Measurements from ENCODE around the gene SLC25A40. TPM values are rescaled to one million over a fixed set of nuclear protein-coding genes. Genes with fewer than 3 reads are reported as not detected.
"Not testable (repeated sequence)": the region's sequence is repeated elsewhere in the genome, so short reads cannot be mapped to it uniquely, and the experiment has no call there.

SLC25A40 gene
- total and polyA plus RNA-seq, 8 donors: 23.1 to 47.8 (median 36.0) TPM

DNA sequence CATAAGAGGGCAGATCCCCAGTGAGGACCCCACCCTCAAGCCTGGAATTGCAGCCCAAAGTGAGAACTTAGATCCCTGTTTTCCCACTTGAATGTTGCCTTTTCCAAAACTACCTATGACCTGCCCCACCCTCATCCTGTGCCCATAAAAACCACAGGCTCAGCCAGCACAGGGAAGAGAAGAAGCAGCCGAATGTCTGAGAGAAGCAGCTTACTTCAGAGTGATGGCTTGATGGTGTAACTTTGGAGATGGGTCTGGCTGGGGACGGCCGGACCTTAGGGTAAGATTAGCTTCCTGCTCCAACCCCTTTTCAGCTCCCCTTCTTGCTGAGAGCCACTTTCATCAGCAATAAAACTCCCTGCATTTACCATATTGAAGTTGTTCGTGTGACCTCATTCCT lies 5.7 kb downstream of the SLC25A40 start:
- no peak for DNase-seq
- Histone ChIP-seq H3K4me3 (no peak overlapping the region), H3K36me3 (peaks cover 0 to 16% of the 10 kb centered on the region in 2 donors), H3K4me1 (peaks cover 0 to 30% of the 10 kb centered on the region in 2 donors), H3K27me3 (no peaks in the 10 kb centered on the region), H3K9me3 (peaks cover 0 to 31% of the 10 kb centered on the region in 2 donors), H3K27ac (no peak overlapping the region)
- intact Hi-C loops (cut with DNase I): no loop called here
- no peak for TF ChIP-seq CTCF (IDR thresholded peaks at IDR 0.05)
- no peak for ATAC-seq

- ATAC-seq; H3K27ac ChIP-seq; H3K27me3 ChIP-seq; DNase-seq; intact Hi-C loops (cut with DNase I); H3K4me3 ChIP-seq: not testable (repeated sequence)
- Histone ChIP-seq H3K36me3 (peaks cover 0 to 19% of the 10 kb centered on the region in 2 donors), H3K4me1 (peaks cover 0 to 14% of the 10 kb centered on the region in 2 donors), H3K9me3 (peaks cover 0 to 29% of the 10 kb centered on the region in 2 donors)
These were observed 9.6 kb downstream of the SLC25A40 start for GRCh38 chr7:87866533-87866932.

DNA sequence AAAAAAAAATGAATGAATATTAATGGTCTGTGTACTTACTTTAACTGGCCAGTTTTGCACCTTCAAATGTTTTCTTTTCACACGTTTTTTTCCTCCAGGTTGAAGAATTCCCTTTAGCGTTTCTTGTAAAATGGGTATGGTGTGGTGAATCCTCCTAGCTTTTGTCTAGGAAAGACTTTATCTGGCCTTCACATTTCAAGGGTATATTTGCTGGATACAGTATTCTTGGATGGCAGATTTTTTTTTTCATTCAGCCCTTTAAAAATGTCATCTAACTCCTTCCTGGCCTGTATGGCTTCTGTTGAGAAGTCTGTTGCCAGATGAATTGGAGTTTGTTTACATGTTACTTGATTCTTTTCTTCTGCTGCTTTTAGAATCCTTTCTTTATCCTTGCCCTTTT lies 10.1 kb downstream of the SLC25A40 start:
- ATAC-seq (no peak), DNase-seq (no peak)
- Histone ChIP-seq H3K36me3 (peaks cover 0 to 19% of the 10 kb centered on the region in 2 donors), H3K9me3 (peaks cover 0 to 28% of the 10 kb centered on the region in 2 donors), H3K4me3 (no peak overlapping the region), H3K4me1 (peaks cover 0 to 14% of the 10 kb centered on the region in 2 donors), H3K27me3 (no peaks in the 10 kb centered on the region), H3K27ac (no peak overlapping the region)
- intact Hi-C loops (cut with DNase I): no loop called here
- TF ChIP-seq CTCF (IDR thresholded peaks at IDR 0.05): no peak

DNA sequence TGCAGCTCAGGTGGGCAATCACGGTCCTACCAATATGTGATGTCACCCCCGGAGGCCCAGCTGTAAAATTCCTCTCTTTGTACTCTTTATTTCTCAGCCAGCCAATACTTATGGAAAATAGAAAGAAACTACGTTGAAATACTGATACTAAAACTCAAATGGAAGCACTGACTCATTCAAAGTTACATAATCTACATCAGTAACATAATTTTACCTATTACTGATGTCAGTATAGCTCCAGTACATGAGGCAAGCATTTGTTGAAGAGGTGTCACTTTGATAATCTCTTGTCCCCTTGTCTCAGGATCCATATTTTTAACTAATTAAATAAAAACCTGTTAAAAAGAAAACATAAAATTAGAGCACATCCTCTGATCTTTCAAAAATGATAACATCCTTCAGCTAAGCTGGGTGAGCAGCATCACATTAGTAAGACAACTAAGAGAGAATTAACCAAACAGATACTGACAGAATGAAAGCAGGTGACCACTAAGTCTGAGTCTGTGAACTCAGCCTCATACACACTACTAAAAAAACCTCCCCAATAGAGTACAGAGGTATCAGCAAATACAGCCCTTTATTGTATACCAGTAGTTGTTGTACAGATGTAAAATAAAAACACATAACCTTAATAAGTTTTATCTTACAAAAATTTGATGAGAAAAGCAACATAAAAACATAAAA lies 17.6 kb downstream of the SLC25A40 start:
- intact Hi-C loops (cut with DNase I): no loop called here
- no peak for TF ChIP-seq CTCF (IDR thresholded peaks at IDR 0.05)
- Histone ChIP-seq H3K4me1 (peaks cover 0 to 14% of the 10 kb centered on the region in 2 donors), H3K9me3 (no peaks in the 10 kb centered on the region), H3K27ac (peak overlapping the region in 1 of 2 donors; percentile 30), H3K36me3 (peaks cover 0 to 31% of the 10 kb centered on the region in 2 donors), H3K4me3 (no peak overlapping the region), H3K27me3 (no peaks in the 10 kb centered on the region)
- no peak for ATAC-seq
- no peak for DNase-seq

DNA sequence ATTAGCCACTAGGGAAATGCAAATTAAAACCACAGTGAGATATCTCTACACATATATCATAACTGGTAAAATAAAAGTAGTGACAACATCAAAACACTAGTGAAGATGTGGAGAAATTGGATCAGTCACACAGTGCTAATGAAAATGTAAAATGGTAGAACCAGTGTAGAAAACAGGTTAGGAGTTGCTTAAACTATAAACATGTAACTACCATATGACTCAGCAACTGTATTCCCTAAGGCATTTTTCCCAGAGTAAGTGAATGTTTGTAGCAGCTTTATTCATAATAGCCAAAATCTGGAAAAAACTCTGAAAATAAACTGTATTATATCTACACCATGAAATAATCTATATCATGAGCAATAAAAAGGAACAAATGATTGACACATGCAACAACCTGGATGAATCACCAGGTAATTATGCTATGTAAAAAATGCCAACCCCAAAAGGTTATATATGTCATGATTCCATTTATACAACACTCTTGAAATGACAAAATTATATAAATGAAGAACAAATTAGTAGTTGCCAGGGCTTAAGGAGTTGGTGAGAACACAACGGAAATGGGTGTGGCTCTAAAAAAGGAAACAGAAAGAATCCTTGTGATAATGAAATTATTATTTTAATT lies 22.8 kb downstream of the SLC25A40 start:
- no peak overlapping the region for H3K4me3 ChIP-seq
- ATAC-seq (no peak), DNase-seq (no peak)
- peak overlapping the region in 1 of 2 donors; percentile 38 for H3K27ac ChIP-seq
- intact Hi-C loops (cut with DNase I): no loop called here
- peaks cover 0 to 17% of the 10 kb centered on the region in 2 donors for H3K4me1 ChIP-seq
- TF ChIP-seq CTCF (IDR thresholded peaks at IDR 0.05): no peak
- H3K27me3 ChIP-seq: no peaks in the 10 kb centered on the region
- H3K36me3 ChIP-seq: peaks cover 0 to 34% of the 10 kb centered on the region in 2 donors
- no peaks in the 10 kb centered on the region for H3K9me3 ChIP-seq
